GM21825 (cell line): ENCODE results near the gene RNF157.
A peak's percentile ranks its signal among the peaks of the same experiment; 100 is the strongest.
"Not testable (repeated sequence)": the region's sequence is repeated elsewhere in the genome, so short reads cannot be mapped to it uniquely, and the experiment has no call there.

Experiments used
- ATAC-seq: cut with Tn5 transposase; IDR thresholded peaks from one replicate; pipeline ENCODE4 v1.9.1; 2021; ENCODE audit warnings: mild to moderate bottlenecking, moderate library complexity; ENCODE audit not compliant: unreplicated experiment

The RNF157 gene

DNA sequence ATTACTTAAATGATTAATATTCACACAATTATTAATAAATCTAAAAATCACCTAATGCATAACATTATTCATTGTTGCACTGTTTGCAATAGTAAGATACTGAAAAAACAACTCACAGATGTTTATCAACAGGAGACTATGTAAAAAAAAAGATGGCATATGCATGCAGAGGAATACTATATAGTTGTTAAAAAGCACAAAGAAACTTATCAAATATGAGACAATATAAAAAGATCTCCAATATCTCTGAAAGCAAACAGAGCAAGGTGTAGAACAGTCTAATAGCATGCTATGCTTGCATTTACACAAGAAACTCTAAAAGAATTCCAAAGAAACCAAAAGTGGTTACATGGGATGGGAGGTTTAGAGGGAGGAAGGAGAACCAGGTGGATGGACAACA is 3.7 kb downstream of the RNF157 start:
- no peak for ATAC-seq

DNA sequence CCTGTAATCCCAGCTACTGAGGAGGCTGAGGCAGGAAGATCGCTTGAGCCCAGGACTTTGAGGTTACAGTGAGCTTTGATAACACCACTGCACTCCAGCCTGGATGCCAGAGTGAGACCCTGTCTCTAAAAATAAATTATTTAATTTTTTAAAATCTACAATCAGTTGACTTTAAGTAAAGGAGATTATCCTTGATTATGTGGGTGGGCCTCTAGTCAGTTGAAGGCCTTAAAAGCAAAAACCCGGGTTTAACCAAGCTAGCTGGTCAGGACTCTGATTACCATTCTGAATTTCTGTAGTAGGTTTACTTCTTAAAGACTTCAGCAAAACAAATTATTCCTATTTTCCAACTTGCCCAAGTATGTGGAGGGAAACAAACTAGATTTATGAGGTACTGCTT is 4.4 kb downstream of the RNF157 start:
- ATAC-seq, result no peak

DNA sequence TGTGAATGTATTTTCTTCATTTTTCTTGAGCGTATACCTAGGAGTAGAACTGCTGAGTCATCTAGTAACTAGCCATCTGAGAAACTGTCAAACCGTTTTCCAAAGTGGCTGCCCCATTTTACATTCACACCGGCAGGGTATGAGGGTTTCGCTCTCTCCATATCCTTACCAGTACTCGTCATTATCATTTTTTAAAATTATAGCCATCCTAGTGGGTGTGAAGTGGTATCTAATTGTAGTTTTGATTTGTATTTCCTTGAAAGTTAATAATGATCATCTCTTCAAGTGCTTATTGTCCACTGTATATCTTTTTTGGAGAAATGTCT is 6.0 kb downstream of the RNF157 start:
- ATAC-seq, result no peak

DNA sequence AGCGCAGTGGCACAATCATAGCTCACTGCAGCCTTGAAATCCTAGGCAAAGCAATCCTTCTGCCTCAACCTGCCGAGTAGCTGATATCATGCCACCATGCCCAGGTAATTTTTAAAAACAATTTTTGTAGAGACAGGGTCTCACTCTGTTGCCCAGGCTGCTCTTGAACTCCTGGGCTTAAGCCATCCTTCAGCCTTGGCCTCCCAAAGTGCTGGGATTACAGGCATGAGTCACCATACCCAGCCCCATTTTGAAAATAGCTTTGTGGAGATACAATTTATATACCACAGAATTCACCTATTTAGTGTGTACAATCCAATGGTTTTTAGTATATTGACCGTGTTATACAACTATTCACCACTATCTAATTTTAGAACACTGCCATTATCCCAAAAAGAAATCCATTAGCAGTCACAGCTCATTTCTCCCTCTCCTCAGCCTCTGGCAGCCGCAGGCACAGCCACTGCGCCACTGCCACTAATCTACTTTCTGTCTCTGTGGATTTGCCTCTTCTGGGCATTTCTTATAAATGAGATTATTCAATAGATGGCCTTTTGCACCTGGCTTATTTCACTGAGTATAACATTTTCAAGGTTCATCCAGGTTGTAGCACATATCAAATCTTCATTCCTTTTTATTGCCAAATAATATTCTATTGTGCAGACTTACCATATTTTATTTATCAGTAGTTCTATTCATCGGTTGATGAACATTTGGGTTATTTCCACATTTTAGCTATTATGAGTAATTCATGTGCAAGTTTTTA is 6.5 kb downstream of the RNF157 start:
- ATAC-seq, result no peak

DNA sequence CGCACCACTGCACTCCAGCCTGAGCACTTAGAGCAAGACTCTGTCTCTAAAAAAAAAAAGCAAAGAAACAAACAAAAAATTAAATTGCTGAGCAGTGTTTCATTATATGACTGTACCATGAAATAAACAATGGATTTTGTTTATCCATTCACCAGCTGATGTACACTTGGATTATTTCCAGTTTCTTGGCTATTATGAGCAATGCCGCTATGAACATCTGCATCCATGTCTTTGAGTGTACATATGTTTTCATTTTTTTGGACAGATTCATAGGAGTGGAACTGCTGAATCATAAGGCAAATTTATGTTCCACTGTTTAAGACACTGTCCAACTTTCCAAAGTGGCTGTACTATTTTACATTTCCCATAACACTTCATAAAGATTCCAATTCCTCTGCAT is 8.0 kb downstream of the RNF157 start:
- ATAC-seq, result no peak

DNA sequence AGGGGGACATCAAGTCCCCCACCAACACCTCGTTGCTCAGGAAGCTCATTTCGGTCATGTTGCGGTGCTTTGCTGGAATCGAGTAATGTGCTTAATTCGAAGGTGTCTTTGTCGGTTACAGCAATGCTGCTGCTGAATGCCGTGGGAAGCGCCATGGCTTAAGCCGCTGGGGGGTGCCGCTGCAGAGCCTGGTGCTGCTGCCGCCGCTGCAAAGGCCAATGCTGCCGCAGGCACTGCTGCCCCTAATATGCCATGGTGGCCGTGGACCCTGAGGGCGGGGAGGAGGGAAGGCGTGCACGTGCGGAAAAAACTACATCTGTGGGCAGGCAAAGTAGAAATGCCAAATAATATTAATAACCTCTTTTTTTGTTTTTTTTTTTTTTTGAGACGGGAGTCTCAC is 13.5 kb downstream of the RNF157 start:
- ATAC-seq, result not testable (repeated sequence)

DNA sequence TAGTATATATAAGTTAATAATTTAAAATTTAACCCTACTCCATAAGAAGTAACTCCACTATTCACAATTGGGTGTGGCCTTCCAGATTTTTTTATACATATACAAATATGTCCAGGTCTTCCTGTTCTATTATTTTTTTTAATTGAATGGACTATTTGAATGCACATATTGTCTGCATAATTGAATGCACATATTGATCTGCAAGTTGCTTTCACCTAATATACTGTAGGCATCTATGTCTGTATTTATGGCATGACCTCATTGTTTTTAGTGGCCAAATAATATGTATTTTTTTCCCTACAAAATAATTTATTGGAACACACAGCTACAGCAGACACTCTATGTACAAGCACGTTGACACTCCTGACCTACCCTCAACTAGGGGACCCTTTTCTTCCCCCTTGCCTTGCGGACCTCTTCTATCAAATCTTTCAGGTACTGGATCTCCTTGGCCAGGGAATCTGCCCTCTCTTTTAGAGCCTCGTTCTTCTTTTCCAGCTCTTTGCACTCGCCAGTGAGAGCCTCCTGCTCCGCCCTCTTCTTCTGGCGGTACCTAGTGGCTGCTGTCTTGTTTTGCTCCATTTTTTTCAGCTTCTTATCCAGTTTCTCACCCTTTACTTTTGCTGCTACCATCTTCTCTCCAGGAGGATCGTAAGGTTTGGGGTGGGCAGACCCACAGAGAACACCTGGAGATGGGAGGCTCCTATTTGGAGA is 14.8 kb downstream of the RNF157 start:
- ATAC-seq, result not testable (repeated sequence)

DNA sequence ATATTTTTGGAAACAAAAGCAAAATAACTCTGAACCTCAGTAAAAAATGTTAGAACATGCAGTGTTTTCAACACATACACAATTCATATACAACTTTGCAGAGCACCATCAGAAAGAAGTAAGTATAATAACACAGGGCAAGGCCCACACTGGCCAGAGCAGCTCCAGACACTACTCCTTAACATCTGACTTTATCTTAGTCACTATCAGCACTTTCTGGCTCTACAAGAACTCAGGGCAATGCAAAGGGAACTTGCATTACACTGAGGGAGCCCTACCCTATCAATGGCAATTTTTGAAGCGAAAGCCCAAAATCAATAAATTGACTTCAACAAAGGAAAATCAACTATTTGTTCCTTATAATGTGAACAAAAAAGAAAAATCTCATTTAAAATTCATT is 16.5 kb downstream of the RNF157 start:
- no peak for ATAC-seq

DNA sequence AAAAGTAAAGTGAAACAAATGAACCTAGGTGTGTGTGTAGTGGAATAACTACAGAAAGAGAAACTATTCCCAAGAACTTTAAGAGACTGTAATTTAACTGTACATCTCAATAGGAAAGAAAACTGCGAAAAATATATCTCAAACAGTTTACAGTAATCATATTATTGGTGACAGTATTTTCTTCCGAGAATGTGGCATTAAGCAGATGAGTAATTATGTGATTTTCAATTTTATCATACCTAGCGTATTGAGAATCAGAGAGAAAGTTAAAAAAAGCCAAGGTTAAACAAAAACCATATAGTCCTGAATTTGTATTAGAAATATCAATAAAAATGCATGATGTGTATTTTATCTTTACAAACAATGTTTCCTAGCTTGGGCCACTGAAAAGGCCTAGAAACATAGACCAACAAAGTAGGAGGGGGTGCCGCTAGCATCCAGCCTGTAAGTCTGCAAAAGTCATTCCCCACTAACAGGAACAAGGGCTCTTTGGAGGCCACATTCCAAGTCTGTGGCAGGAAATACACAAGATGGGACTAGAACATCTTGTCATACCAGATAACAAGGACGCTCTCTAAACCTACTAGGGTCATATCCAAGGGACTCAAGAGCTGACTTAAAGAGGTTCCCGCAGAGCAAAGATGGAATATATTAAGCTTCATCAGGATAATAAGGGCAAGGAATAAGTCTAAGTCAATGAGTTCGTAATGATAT is 20.5 kb downstream of the RNF157 start:
- no peak for ATAC-seq

DNA sequence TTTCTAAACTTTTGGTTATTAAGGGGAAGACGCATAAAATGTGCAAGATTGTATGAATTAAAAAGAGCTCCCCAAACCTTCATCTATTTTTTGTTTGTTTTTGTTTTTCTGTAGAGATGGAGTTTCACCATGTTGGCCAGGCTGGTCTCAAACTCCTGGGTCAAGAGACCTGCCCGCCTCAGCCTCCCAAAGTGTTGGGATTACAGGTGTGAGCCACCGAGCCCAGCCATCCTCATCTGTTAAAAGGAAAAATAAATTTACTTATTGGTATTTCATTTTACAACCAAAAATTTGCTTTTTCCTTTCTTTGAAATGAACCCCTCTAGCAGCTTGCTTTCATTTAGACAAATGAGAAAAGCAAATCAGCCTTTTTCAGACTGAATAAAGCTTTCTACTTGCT is 23.2 kb downstream of the RNF157 start:
- ATAC-seq, result no peak

DNA sequence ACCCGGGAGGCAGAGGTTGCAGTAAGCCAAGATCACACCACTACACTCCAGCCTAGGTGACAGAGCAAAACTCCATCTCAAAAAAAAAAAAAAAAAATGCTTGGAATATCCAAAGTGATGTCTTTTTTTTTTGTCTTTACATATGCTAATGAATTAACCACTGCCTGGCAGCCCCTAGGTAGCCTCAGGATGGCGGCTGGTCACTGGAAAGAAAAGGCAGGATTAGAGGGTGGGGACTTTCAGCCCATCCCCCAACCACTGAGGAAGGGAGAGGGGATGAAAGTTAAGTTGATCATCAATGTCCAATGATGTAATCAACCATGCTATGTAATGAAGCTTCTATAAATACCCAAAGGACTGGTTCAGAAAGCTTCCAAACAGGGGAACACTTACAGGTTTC is 26.8 kb downstream of the RNF157 start:
- ATAC-seq, result no peak

DNA sequence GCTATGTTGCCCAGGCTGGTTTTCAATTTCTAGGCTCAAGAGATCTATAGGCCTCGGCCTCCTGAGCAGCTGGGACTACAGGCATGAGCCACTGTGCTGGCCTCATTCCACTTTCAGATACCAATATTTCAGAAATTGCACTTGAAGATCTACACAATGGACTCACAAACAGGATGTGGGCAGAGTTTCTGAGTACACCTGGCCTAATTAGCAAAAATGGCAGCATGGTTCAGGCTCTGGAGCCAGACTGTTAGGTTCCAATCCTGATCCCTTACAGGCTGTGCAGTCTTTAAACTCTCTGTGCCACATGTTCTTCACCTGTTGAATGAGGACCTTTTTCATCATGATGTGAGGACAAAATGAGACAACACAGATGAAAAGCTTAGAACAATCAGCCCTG is 32.2 kb downstream of the RNF157 start:
- ATAC-seq, result peak; percentile 50

DNA sequence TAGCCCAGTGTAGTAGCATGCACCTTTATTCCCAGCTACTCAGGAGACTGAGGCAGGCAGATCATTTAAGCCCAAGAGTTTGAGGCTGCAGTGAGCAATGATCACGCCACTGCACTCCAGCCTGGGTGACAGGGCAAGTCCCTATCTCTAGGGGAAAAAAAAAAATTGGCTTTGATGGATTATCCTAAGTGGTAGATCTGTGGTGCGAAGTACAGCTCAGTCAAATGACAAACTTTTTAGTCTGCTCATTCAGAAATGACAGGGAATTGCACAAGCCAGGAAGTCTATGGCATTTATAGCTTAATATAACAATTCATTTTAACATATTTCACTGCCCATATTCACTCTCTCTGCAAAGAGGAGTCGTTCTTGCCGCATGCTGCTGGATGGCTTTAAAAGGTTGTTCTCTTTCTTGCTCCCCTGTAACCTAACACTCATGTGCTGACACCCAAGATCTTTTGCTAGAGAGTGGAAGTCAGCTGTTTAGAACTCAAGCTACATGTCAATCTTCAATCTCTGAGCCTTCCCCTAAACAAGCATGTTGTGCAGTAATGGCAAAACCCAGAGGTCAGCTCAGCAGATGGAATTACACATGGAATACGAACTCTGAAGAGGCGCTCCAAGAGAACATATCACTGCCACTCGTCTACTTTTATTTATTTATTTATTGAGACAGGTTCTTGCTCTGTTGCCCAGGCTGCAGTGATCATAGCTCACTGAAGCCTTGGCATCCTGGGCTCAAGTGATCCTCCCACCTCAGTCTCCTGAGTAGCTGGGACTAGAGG is 32.8 kb downstream of the RNF157 start:
- ATAC-seq, result no peak

DNA sequence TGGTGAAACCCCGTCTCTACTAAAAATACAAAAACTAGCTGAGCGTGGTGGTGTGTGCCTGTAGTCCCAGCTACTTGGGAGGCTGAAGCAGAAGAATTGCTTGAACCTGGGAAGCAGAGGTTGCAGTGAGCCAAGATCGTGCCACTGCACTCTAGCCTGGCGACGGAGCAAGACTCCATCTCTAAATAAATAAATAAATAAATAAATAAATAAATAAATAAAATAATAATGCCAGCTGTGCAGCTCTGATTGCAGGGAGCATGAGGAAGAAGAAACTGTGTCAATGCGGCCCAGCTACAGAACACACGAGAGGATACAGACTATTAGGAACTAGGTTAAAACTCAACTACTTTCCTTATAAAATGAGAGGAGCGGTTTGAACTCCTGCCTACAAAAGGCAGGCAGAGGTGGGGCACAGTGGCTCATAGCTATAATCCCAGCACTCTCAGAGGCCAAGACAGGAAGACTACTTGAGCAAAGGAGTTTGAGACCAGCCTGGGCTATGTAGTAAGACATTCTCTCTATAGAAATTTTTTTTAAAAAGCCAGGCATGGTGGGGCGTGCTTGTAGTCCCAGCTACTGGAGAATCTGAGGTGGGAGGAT is 34.6 kb downstream of the RNF157 start:
- not testable (repeated sequence) for ATAC-seq

DNA sequence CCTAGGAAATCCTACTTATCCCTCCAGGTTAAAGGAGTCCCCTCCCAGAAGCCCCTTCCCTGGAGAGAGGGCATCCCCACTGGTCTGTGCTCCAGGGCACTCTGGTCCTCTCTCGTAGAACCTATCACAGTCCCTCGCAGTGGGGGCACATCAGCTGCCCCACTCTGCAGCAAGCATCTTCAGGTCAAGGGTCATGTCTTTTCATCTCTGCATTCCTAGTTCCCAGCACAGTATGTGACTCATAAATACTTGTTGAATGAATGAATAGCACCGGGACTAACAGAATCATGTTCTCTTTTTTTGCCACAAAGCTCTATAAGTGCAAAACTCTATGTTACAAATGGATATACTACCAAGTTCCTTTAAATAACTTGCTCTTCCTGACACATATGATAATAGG is 36.0 kb downstream of the RNF157 start:
- no peak for ATAC-seq

DNA sequence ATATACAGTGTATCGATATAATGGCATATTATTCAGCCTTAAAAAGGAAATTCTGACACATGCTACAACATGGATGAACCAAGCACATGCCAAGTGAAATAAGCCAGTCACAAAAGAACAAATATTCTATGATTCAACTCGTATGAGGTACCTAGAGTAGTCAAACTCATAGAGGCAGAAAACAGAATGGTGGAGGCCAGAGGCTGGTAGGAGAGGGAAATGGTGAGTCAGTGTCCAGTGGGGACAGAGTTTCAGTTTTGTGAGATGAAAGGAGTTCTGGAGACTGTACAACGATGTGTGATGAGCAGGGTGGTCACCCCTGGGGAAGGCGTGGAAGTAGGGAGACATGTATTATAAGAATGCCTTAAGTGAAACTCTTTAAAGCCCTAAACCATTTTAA is 39.9 kb downstream of the RNF157 start:
- no peak for ATAC-seq

DNA sequence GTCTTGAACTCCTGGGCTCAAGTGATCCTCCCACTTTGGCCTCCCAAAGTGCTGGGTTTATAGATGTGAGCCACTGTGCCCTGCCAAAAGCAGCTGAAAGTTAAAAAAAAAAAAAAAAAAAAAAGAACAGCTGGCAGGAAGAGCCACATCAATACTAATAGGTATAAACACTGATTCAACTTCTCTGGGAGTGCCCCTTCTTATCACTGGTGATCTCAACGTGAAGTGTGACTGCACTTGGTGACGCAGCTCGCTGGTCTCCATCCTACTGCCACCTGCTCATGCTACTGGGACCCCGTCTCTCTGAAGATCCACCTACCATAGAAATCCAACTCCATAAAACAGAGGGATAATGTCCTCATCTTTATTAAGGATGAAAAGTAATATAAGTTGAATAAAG is 40.8 kb downstream of the RNF157 start:
- ATAC-seq, result no peak

DNA sequence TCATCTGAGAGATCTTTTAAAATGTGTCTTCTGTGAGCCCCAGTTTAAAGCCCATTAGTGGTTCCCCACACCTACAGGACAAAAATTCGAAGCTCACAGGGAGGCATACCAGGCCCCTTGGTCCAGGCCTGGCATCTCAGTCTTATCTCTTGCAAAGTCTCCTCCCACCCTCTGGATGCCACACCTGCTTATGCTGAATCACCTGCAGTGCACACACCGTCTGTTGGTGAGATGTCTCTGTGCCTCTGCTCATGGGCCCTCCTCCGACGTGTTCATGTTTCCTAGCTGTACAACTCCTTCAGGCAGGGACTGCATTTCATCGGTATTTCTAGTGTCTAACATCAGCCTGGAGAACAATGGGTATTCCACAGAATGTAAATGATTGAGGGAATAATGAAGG is 41.6 kb downstream of the RNF157 start:
- ATAC-seq, result no peak

DNA sequence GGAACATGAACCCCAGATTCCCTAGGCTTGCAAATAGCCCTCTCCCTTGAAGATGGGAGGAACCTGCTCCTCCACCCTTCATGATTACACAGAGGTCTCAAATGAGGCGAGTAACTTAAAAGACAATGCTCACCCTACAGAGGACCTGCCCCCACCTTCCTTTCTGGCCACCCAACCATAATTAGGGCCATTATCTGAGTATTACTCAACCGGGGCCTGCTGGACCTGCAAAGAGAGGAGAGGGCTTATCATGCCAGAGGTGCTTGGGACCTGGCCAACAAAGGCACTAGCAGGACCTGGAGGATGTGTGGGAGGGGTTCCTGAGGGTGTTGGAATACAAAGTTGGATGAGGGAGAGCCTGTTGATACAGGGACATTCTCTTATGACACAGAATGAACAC is 42.4 kb downstream of the RNF157 start:
- ATAC-seq, result no peak

DNA sequence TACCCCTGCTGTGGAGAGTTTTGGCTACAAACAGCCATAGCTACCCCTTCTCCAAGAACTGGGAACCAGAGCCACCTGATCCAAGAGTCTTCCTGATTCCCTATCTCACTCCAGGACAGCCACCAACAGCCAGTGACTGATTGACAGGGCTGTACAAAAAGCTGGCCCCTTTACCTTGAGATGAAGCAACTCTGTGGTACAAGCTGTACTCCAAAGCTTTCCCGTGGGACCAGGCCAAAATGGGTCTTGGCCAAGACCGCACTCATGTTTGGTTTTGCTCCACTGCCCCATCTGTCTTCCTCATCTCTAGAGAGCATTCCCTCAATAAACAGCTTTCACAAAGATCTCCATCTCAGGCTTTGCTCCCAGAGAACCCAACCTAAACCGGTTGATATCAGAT is 43.6 kb downstream of the RNF157 start:
- ATAC-seq, result no peak
